H1 (cell line): ENCODE data around the gene PABPN1. TPM values are rescaled to one million over a fixed set of nuclear protein-coding genes. Genes with fewer than 3 reads are reported as not detected.
A peak's percentile ranks its signal among the peaks of the same experiment; 100 is the strongest.

Experiments
- CTCF ChIA-PET: fragments of 300-600 bp; sonication (Branson Sonifier 250); formaldehyde crosslinking; loops from one replicate; lab custom pipeline; 2021; ENCODE audit not compliant: partially characterized antibody; lab: Charles Lee
- POLR2A ChIA-PET: fragments of 300-600 bp; sonication (Branson Sonifier 250); formaldehyde crosslinking; loops from one replicate; lab custom pipeline; 2021; ENCODE audit warnings: inconsistent platforms; ENCODE audit not compliant: partially characterized antibody; lab: Charles Lee
- DNase-seq, 2 experiments: peaks; one replicate each; pipeline versions ENCODE4 v3.0.0 to v3.0.0-alpha.2; 2010 to 2022; ENCODE audit warnings: low spot score in 2 of 2, low read depth in 1 of 2, mixed read lengths in 1 of 2
- FAIRE-seq: peaks from 2 replicates; lab custom pipeline; 2011; peaks lifted over from hg19 to GRCh38; lab: Jason Lieb, UNC
- H2AFZ ChIP-seq: 2 replicates; pipeline ENCODE4 v1.8.1; 2012; ENCODE audit warnings: low read length, inconsistent platforms
- H2AK5ac ChIP-seq: 2 replicates; pipeline ENCODE4 v1.6.1; 2013; ENCODE audit warnings: low read depth, low read length
- H2BK120ac ChIP-seq: replicated peaks from 2 replicates; pipeline ENCODE3; 2013; ENCODE audit warnings: low read depth, low read length, inconsistent platforms
- H2BK12ac ChIP-seq: 2 replicates; pipeline ENCODE4 v1.6.1; 2013; ENCODE audit warnings: low read depth, low read length
- H2BK15ac ChIP-seq: 2 replicates; pipeline ENCODE4 v1.6.1; 2013; ENCODE audit warnings: low read length
- H2BK20ac ChIP-seq: 2 replicates; pipeline ENCODE4 v1.6.1; 2013; ENCODE audit warnings: low read length
- H2BK5ac ChIP-seq: 2 replicates; pipeline ENCODE4 v1.6.1; 2013; ENCODE audit warnings: low read depth, low read length
- H3K14ac ChIP-seq: 2 replicates; pipeline ENCODE4 v1.6.1; 2013; ENCODE audit warnings: inconsistent platforms; ENCODE audit not compliant: insufficient read length
- H3K18ac ChIP-seq: 2 replicates; pipeline ENCODE4 v1.6.1; 2013; ENCODE audit warnings: low read length; ENCODE audit errors: extremely low read depth
- H3K23ac ChIP-seq: 2 replicates; pipeline ENCODE4 v1.6.1; 2013; ENCODE audit warnings: inconsistent platforms; ENCODE audit not compliant: insufficient read length
- H3K23me2 ChIP-seq: 2 replicates; pipeline ENCODE4 v1.6.1; 2013; ENCODE audit warnings: low read depth, low read length
- H3K27ac ChIP-seq: 2 replicates; pipeline ENCODE4 v1.6.1; 2011; ENCODE audit warnings: low read depth, low read length, inconsistent platforms
- H3K27me3 ChIP-seq, 4 experiments: replicated peaks in 1 of 4; 1 replicate in 1 of 4; 2 replicates in 3 of 4; pipeline versions ENCODE4 v1.6.1 to v1.8.1; 2011 to 2013; ENCODE audit warnings: low read length in 3 of 4, mild to moderate bottlenecking in 3 of 4, inconsistent platforms in 2 of 4, mixed read lengths in 2 of 4, moderate library complexity in 1 of 4; ENCODE audit not compliant: control insufficient read depth in 3 of 4, insufficient read depth in 3 of 4; ENCODE audit errors: extremely low read depth in 1 of 4
- H3K36me3 ChIP-seq, 4 experiments: 2 replicates each; pipeline versions ENCODE4 v1.6.1 to v1.8.1; 2011 to 2013; ENCODE audit warnings: mild to moderate bottlenecking in 4 of 4, low read length in 3 of 4, moderate library complexity in 2 of 4, control low read depth in 1 of 4, inconsistent platforms in 1 of 4; ENCODE audit not compliant: insufficient read depth in 4 of 4, control insufficient read depth in 2 of 4
- H3K4ac ChIP-seq: replicated peaks from 2 replicates; pipeline ENCODE3; 2013; ENCODE audit warnings: low read length, low read depth, mixed read lengths, inconsistent platforms; ENCODE audit not compliant: insufficient read length
- H3K4me1 ChIP-seq, 4 experiments: replicated peaks in 1 of 4; 1 replicate in 1 of 4; 2 replicates in 3 of 4; pipeline versions ENCODE4 v1.6.1 to v1.8.1; 2011 to 2013; ENCODE audit warnings: low read length in 3 of 4, inconsistent platforms in 2 of 4, mixed read lengths in 1 of 4; ENCODE audit not compliant: insufficient read depth in 4 of 4, control insufficient read depth in 3 of 4
- H3K4me2 ChIP-seq, 2 experiments: 2 replicates each; pipeline versions ENCODE4 v1.6.1 to v1.8.1; 2011 to 2013; ENCODE audit warnings: low read depth in 2 of 2, low read length in 2 of 2, control low read depth in 1 of 2, inconsistent platforms in 1 of 2, mild to moderate bottlenecking in 1 of 2; ENCODE audit not compliant: insufficient read depth in 1 of 2
- H3K4me3 ChIP-seq, 4 experiments: fragments of 200-600, 300-600 bp in 1 of 4; sonication (generic), shearing (Covaris generic), sonication (Bioruptor Twin) in 1 of 4; 2 replicates each; pipeline versions ENCODE4 v1.5.1 to v1.8.1; 2011 to 2016; ENCODE audit warnings: low read length in 4 of 4, low read depth in 3 of 4, control low read depth in 2 of 4, inconsistent platforms in 2 of 4, mild to moderate bottlenecking in 2 of 4, mixed read lengths in 1 of 4, moderate library complexity in 1 of 4; ENCODE audit not compliant: insufficient read depth in 2 of 4; ENCODE audit errors: extremely low read depth in 1 of 4
- H3K56ac ChIP-seq: replicated peaks from 2 replicates; pipeline ENCODE3; 2013; ENCODE audit warnings: low read depth, mild to moderate bottlenecking, mixed read lengths, low read length, inconsistent platforms; ENCODE audit not compliant: insufficient read length
- H3K79me1 ChIP-seq: 2 replicates; pipeline ENCODE4 v1.6.1; 2013; ENCODE audit warnings: low read depth, low read length, control low read depth
- H3K79me2 ChIP-seq, 2 experiments: 2 replicates each; pipeline versions ENCODE4 v1.6.1 to v1.8.1; 2012 to 2013; ENCODE audit warnings: low read length in 2 of 2, mild to moderate bottlenecking in 2 of 2, inconsistent platforms in 1 of 2; ENCODE audit not compliant: insufficient read depth in 2 of 2, control insufficient read depth in 1 of 2
- H3K9ac ChIP-seq, 4 experiments: replicated peaks in 1 of 4; 1 replicate in 1 of 4; 2 replicates in 3 of 4; pipeline versions ENCODE4 v1.6.1 to v1.8.1; 2011 to 2013; ENCODE audit warnings: low read depth in 3 of 4, low read length in 3 of 4, control low read depth in 2 of 4, mild to moderate bottlenecking in 2 of 4, moderate library complexity in 2 of 4, inconsistent platforms in 1 of 4; ENCODE audit errors: extremely low read depth in 1 of 4
- H3K9me3 ChIP-seq, 2 experiments: 2 replicates each; pipeline versions ENCODE4 v1.6.1 to v1.8.1; 2012 to 2013; ENCODE audit warnings: mild to moderate bottlenecking in 2 of 2, moderate library complexity in 2 of 2, control low read depth in 1 of 2, inconsistent platforms in 1 of 2, low read depth in 1 of 2, low read length in 1 of 2, mixed read lengths in 1 of 2; ENCODE audit not compliant: insufficient read depth in 2 of 2
- H4K20me1 ChIP-seq, 2 experiments: replicated peaks in 1 of 2; 2 replicates each; pipeline versions ENCODE3 to v1.8.1; 2011 to 2013; ENCODE audit warnings: inconsistent platforms in 2 of 2, low read length in 2 of 2, mild to moderate bottlenecking in 1 of 2; ENCODE audit not compliant: insufficient read depth in 2 of 2, control insufficient read depth in 1 of 2
- H4K5ac ChIP-seq: 2 replicates; pipeline ENCODE4 v1.6.1; 2013; ENCODE audit warnings: low read length, low read depth, mixed read lengths, inconsistent platforms; ENCODE audit not compliant: insufficient read length
- H4K8ac ChIP-seq: 2 replicates; pipeline ENCODE4 v1.8.0; 2013; ENCODE audit warnings: mild to moderate bottlenecking, moderate library complexity, low read length, inconsistent platforms; ENCODE audit not compliant: insufficient read depth; ENCODE audit errors: extremely low read depth
- H4K91ac ChIP-seq: replicated peaks from 2 replicates; pipeline ENCODE3; 2013; ENCODE audit warnings: low read length, mixed read lengths, inconsistent platforms; ENCODE audit not compliant: insufficient read length
- CHD2 ChIP-seq: IDR thresholded peaks from 2 replicates; pipeline ENCODE4 v1.6.1; 2012; ENCODE audit warnings: low read length, improper control_type of control experiment
- HDAC2 ChIP-seq, 2 experiments: fragments of 300-600 bp in 1 of 2; sonication (generic) in 1 of 2; IDR thresholded peaks; 2 replicates each; pipeline ENCODE4 v1.6.1; 2011 to 2012; ENCODE audit warnings: low read depth in 2 of 2, low read length in 2 of 2, mild to moderate bottlenecking in 2 of 2, moderate library complexity in 2 of 2, borderline replicate concordance in 1 of 2, inconsistent platforms in 1 of 2
- KDM4A ChIP-seq: IDR thresholded peaks from one replicate; pipeline ENCODE4 v1.7.1; 2012; ENCODE audit warnings: low read depth, mild to moderate bottlenecking, moderate library complexity, low read length, inconsistent platforms; ENCODE audit not compliant: severe bottlenecking
- NANOG ChIP-seq: IDR thresholded peaks from 2 replicates; pipeline ENCODE4 v1.6.1; 2011; ENCODE audit warnings: low read length, low read depth, mild to moderate bottlenecking, inconsistent platforms; ENCODE audit not compliant: insufficient read depth, poor library complexity, severe bottlenecking
- NRF1 ChIP-seq: IDR thresholded peaks from 2 replicates; pipeline ENCODE4 v1.6.1; 2011; ENCODE audit warnings: mild to moderate bottlenecking, low read depth, low read length, improper control_type of control experiment
- PHF8 ChIP-seq: fragments of 200-600 bp; sonication (generic); conservative IDR thresholded peaks from 2 replicates; pipeline ENCODE4 v1.7.1; 2012; ENCODE audit warnings: low read depth, mild to moderate bottlenecking, inconsistent platforms, low read length, moderate library complexity
- SAP30 ChIP-seq: fragments of 300-600 bp; sonication (generic); IDR thresholded peaks from 2 replicates; pipeline ENCODE4 v1.7.1; 2012; ENCODE audit warnings: low read length, moderate library complexity, mild to moderate bottlenecking, inconsistent platforms; ENCODE audit not compliant: insufficient read depth, insufficient replicate concordance
- ZNF274 ChIP-seq: IDR thresholded peaks from 2 replicates; pipeline ENCODE4 v1.7.0; 2012; ENCODE audit warnings: low read length, borderline replicate concordance; ENCODE audit errors: extremely low read depth
- WGBS, 2 experiments: shearing (Covaris generic) in 1 of 2; methylation state at CpG; one replicate each; pipeline versions ENCODE4 v1.1.6 to v1.1.7; 2013 to 2015; ENCODE audit warnings: low lambda C conversion rate in 2 of 2, mixed read lengths in 2 of 2, inconsistent platforms in 1 of 2, low coverage in 1 of 2, missing lambda C conversion rate in 1 of 2; ENCODE audit not compliant: insufficient replicate concordance in 2 of 2, insufficient coverage in 1 of 2, insufficient read length in 1 of 2; ENCODE audit errors: extremely low coverage in 1 of 2, missing lambda C conversion rate in 1 of 2; 5-methylcytosine and 5-hydroxymethylcytosine counted together
- polyA plus RNA-seq, 7 experiments: library from polyadenylated mRNA; depleted of rRNA in 3 of 7; stranded (reverse) in 5 of 7; unstranded in 2 of 7; fragments of >200 nt in 5 of 7; fragments of 200-250 nt in 2 of 7; gene quantifications; 1 replicate in 5 of 7; 2 replicates in 1 of 7; 4 replicates in 1 of 7; pipeline versions ENCODE4 v1.2.1 to v1.2.3, GENCODE V29; 2011 to 2013; ENCODE audit warnings: missing spikeins in 2 of 7, mixed read lengths in 2 of 7
- total RNA-seq: library from RNA; stranded (reverse); fragmentation: NEBNext Ultra II Directional; extraction: Animal tissue kit (Norgen Biotek cat#: 25700); gene quantifications from 2 replicates; pipeline ENCODE4 v1.2.1, GENCODE V29; 2021
- TF ChIP-seq, protein P1 (sequence below): IDR thresholded peaks from 2 replicates; pipeline ENCODE4 v1.6.1; 2012; ENCODE audit warnings: inconsistent platforms

Gene PABPN1
- total and polyA plus RNA-seq, 2 of the 8 experiments (the other 6 are each of a cell fraction or from before 2014, with no cell fraction given), result 300 to 331 TPM

DNA sequence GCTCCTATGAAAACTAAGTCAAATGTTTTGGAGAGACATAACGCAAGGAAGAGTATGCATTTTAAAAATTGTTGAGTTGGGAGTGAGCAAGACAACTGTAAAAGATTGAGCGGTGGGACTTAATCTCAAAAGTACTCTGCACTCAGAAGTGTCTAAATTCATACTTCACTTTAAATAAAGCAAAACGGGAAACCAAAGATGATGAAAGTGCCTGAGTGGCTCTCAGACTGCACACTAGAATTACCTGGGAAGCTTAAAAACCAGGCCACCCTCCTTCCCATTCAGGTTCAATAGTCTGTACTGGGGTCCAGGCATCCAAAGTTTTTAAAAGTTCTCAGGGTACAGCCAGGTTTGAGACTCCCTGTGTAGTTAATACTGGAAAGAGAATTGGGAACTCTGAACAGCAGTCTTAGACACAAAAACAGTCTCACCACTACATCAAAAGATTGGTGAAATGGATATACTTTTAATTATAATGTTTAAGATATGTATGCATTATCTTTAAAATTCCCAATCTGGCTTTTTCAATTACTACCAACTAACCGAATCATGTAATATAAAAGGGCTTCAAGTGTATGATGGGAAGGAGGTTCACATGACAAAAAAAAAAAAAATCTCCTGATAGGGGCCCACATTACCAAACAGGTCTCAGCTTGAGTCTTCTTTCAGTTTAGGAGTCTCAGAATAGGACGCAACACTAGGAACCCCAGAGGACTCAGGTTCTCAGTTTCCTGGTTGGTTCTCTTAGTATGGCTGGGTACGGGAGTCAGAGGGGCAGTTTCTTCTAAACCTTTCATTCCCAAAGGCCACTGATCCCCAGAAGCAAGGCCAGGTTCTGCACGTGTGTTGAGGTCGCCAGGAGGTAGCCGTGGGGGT, 36.4 kb upstream of the PABPN1 start:
- peaks cover 8 to 20% (median 18%) of the 10 kb centered on the region in 4 experiments for H3K27me3 ChIP-seq
- H2AK5ac ChIP-seq, result no peak overlapping the region
- FAIRE-seq, result no peak
- ChIA-PET POLR2A (interaction anchor here (0.7 to 1.9 kb wide), 3 partner anchors 10 to 21 kb away, joined by 3 to 8 read pairs (median 5); partner anchors contain the start of gene BCL2L2), CTCF (interaction anchor here (0.6 to 4.0 kb wide), 3 partner anchors 12 to 114 kb away, joined by 3 to 21 read pairs (median 3); no protein-coding TSS in a partner anchor)
- peaks cover 2 to 8% of the 10 kb centered on the region in 2 experiments for H4K20me1 ChIP-seq
- H2BK15ac ChIP-seq, result no peak overlapping the region
- peaks cover 7% of the 10 kb centered on the region; the same call in 1 of the 2 replicates for H3K23me2 ChIP-seq
- no peak overlapping the region for H4K5ac ChIP-seq
- no peak overlapping the region; a peak in 3 of 7 replicates for H3K9ac ChIP-seq
- no peaks in the 10 kb centered on the region for H3K9me3 ChIP-seq
- H3K79me2 ChIP-seq, result peaks cover 0 to 5% of the 10 kb centered on the region in 2 experiments; a peak in 1 of 4 replicates
- H3K27ac ChIP-seq, result no peak overlapping the region
- H3K4me3 ChIP-seq, result peak overlapping the region; percentile 69 to 98 (median 78)
- no peak overlapping the region for H4K91ac ChIP-seq
- H3K18ac ChIP-seq, result no peak overlapping the region
- no peak overlapping the region for H2BK12ac ChIP-seq
- WGBS, 2 experiments, result 48% methylated on average over 9 of the region's 9 CpGs; no CpG with 5 or more reads in 1 of the 2 experiments
- no peak overlapping the region for H2BK5ac ChIP-seq
- H3K79me1 ChIP-seq, result no peaks in the 10 kb centered on the region
- peaks cover 0 to 4% (median 3%) of the 10 kb centered on the region in 4 experiments; a peak in 4 of 7 replicates for H3K4me1 ChIP-seq
- H2AFZ ChIP-seq, result no peak overlapping the region
- no peak for DNase-seq
- no peak overlapping the region for H3K23ac ChIP-seq
- H3K4me2 ChIP-seq, result peak overlapping the region; percentile 72 to 78
- H3K56ac ChIP-seq, result no peak overlapping the region
- H3K14ac ChIP-seq, result no peak overlapping the region
- H2BK120ac ChIP-seq, result no peak overlapping the region
- no peak overlapping the region for H3K4ac ChIP-seq
- H2BK20ac ChIP-seq, result no peak overlapping the region
- H3K36me3 ChIP-seq, result no peaks in the 10 kb centered on the region
- H4K8ac ChIP-seq, result no peak overlapping the region
- TF ChIP-seq PHF8 (no peak), NRF1 (no peak), HDAC2 (IDR thresholded peaks at IDR 0.05; ENCODE audit: borderline replicate concordance in 1 of 2, low read depth in 2 of 2, low read length in 2 of 2) (no peak), ZNF274 (no peak), KDM4A (no peak), NANOG (no peak), SAP30 (no peak), CHD2 (no peak)
- TF ChIP-seq, protein P1, sequence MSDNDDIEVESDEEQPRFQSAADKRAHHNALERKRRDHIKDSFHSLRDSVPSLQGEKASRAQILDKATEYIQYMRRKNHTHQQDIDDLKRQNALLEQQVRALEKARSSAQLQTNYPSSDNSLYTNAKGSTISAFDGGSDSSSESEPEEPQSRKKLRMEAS, result no peak
